ENCODE data around the gene TTC8.

- TF ChIP-seq CTCF (conservative IDR thresholded peaks at IDR 0.05 in 1 of 2, IDR thresholded peaks at IDR 0.05 in 1 of 2; ENCODE audit: low read depth in 1 of 2, low read length in 2 of 2) (peak; percentile 7 to 29), EZH2 (IDR thresholded peaks at IDR 0.05; ENCODE audit: low read length, missing control alignments) (no peak)
Observed at GRCh38 chr14:88868558-88869159, 44.2 kb downstream of the TTC8 start.
